Activated CD8-positive, alpha-beta memory T cell treated with anti-CD3 and anti-CD28 coated beads for 24 hours (primary cell): ENCODE data around the gene SESN2.

ENCODE experiments used
- DNase-seq: peaks from one replicate; pipeline ENCODE4 v3.0.0-alpha.2; 2020

SESN2 gene

GRCh38 chr1:28259252-28259933 is at the start of gene SESN2:
SESN2 (plus strand) TSS chr1:28259518; CDS start chr1:28259848, 330 bp downstream.
- peak; percentile 99 for DNase-seq

DNA sequence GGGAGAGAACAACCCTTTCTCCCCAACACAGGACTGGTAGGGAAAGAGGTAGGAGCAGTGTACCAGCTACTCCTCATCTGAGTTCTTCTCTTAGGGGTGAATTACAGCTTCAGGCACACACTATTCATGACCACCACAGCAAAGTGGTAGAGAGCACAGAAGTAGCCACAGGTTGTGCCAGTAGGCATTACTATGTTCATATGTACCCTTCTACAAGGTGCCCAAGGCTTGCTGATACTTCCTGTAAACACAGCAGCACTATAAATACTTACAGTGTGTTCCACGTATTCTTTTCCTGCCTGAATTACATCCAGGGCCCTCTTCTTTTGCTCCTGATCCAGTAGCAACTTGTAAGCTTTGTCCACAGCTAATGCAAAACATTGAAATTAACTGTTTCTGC is 49.6 kb upstream of the SESN2 start:
- no peak for DNase-seq

GRCh38 chr1:28213315-28213714 is 46.0 kb upstream of the SESN2 start:
- DNase-seq: no peak

DNA sequence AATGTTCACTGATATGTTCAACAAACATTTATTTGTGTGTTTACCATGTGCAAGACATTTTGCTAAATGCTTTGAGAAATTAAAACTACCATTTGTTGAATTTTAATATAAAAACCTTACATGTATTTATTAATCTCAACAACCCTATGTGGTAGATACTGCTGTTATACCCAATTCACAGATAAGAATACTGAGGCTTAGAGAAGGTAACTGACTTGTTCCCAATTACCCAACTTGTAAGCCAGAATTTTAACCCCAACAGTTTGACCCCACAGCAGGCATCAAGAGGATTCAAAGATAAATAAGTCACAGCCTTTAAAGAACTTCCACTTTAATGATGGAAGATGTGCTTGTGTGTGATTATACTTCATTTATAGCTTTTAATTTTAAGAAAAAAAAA is 30.2 kb upstream of the SESN2 start:
- no peak for DNase-seq

GRCh38 chr1:28229996-28230395 is 29.3 kb upstream of the SESN2 start:
- DNase-seq: no peak

- peak; percentile 97 for DNase-seq
Measured at GRCh38 chr1:28232558-28233263, 26.6 kb upstream of the SESN2 start, which contains the start of gene DNAJC8. DNAJC8 (minus strand) TSS chr1:28233029; CDS start chr1:28232998, 31 bp downstream.

DNA sequence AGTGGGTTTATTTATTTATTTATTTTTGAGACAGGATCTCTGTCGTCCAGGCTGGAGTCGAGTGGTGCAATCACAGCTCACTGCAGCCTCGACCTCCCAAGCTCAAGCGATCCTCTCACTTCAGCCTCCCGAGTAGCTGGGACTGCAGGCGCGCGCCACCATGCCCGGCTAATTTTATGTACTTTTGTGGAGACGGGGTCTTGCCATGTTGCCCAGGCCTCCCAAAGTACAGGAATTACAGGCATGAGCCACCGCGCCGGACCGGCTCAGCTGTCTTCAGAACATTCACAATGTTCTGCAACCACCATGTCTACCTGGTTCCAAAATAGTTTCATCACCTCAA is 26.1 kb upstream of the SESN2 start:
- DNase-seq: no peak

DNA sequence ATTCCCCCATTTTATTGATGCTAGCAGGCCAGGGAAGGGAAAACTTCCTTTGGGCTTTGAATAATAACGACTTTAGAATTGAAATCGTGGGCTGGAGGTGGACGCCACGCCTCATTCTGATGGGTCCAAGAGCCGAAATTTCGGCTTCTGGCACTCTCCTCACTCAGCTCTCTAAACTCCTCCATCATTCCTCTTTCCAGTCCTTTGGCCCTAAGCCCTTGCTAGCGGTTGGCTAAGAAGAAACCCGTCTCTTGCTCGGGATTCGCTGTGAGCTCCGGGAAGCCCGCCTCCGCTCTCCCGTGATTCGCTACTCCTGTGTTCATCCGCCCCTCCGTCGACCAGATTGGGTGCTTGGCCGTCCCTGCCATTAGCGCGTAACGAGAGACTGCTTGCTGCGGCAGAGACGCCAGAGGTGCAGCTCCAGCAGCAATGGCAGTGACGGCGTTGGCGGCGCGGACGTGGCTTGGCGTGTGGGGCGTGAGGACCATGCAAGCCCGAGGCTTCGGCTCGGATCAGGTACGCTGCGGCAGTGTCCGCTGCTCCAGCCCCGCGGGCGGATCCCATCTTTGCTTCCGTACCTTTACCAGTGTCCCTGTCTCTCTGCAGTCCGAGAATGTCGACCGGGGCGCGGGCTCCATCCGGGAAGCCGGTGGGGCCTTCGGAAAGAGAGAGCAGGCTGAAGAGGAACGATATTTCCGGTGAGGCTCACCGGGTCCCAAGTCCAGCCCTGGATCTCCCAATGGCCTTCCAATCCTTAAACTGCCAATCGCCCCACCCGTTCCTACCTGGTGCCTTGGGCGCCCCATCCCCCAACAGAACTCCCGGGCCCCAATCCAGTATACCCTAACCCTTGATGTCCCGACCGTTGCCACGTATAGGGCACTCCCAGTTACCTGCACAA is 23.3 kb upstream of the SESN2 start, which contains the start of gene ATP5IF1:
Gene ATP5IF1 (plus strand): TSS at position 370 of the 901 bp plus-strand sequence. CDS start 60 bp downstream, at position 430.
- DNase-seq: peak; percentile 92

- DNase-seq: no peak
Measured at GRCh38 chr1:28236656-28237322, 22.5 kb upstream of the SESN2 start.

GRCh38 chr1:28239004-28239403 is 20.3 kb upstream of the SESN2 start:
- no peak for DNase-seq

DNA sequence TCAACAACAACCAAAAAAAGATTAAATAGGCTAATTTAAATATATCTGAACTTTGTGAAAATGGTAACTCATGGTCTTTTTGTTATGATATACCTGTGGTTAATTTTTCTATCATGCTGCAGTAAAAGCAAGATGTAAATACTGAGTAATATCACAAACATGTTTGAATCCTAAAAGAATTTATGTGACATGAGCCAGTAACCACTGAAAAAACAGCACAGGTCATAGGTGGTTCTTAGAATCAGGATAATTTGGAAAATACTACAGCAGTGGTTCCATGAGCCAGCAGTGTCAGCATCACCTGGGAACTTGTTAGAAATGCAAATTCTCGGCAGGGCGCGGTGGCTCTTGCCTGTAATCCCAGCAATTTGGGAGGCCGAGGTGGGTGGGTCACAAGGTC is 19.3 kb upstream of the SESN2 start:
- no peak for DNase-seq

GRCh38 chr1:28241638-28242241 is 17.6 kb upstream of the SESN2 start:
- DNase-seq: no peak

- no peak for DNase-seq
Measured at GRCh38 chr1:28243685-28244311, 15.5 kb upstream of the SESN2 start.

DNA sequence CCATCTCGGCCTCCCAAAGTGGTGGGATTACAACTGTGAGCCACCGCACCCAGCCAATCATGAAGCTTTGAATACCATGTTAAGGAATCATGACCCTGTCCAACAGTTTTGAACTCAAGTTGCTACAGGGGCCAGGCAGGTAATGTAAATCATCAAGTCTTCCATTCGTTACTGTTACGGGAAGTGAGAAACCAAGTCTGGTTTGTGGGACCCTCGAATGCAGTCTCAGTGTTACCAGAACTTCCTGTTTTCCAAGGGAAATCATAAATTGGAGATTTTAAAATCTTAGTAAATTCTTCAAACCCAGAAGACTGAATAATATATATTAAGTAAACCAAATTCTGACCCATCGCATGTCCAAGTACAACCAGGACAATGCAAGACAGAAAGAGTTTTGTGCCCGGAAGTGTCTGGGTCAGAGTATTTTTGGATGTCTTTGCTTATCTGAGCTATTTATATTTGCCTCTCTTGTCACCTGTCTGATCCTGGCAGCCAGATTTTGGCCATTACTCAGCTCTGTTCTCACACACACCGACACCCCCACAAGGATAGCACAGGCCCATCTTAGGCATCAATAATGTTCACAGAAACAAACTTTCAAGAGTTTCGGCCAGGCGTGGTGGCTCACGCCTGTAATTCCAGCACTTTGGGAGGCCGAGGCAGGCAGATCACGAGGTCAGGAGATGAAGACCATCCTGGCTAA is 14.6 kb upstream of the SESN2 start:
- no peak for DNase-seq

DNA sequence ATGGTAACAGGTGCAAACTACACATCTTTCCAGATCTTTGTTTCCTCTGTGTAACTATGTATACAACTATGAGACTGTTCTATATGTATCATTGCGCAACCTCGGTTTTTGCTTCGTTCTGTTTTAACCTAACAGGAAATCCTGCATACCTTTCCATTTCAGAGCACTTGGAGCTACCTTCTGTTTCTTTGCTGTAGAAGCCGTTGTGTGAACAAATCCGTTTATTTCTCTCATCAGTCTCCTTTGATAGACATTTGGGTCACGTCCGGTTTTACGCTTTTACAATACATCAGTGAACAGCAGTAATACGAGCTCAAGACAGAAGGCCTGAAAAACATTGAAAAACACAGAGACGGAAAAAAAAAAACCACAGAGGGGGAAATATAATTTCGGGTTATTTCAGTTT is 12.9 kb upstream of the SESN2 start:
- no peak for DNase-seq

DNA sequence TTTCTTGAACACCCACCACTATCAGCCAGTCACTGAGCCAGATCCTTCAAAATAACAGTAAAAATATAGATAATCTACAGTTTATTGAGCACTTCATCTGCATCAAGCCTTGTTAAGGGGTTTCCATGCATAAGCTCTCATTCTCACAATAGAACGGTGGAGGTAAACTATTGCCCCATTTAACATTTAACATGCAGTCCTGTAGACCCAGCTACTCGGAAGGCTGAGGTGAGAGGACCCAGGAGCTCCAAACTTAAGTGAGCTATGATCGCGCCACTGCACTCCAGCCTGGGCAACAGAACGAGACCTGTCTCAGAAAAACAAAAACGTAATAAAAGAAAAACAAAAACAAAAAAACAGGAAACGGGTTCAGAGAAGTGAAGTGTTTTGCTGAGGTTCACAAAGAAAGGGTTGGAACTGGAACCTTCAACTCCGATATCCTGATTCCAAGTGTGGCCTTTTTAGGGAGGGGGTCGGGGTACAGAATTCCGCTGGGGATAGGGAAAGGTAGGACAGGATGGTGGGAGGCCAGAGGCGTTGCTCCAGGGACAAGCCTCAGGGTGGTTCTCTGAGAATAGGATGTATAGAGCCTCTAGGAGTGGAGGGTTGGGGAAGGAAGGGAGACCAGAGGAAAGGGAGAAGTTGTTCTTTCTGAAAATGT is 11.6 kb upstream of the SESN2 start:
- no peak for DNase-seq

GRCh38 chr1:28248273-28249012 is 10.9 kb upstream of the SESN2 start:
- peak; percentile 90 for DNase-seq

DNA sequence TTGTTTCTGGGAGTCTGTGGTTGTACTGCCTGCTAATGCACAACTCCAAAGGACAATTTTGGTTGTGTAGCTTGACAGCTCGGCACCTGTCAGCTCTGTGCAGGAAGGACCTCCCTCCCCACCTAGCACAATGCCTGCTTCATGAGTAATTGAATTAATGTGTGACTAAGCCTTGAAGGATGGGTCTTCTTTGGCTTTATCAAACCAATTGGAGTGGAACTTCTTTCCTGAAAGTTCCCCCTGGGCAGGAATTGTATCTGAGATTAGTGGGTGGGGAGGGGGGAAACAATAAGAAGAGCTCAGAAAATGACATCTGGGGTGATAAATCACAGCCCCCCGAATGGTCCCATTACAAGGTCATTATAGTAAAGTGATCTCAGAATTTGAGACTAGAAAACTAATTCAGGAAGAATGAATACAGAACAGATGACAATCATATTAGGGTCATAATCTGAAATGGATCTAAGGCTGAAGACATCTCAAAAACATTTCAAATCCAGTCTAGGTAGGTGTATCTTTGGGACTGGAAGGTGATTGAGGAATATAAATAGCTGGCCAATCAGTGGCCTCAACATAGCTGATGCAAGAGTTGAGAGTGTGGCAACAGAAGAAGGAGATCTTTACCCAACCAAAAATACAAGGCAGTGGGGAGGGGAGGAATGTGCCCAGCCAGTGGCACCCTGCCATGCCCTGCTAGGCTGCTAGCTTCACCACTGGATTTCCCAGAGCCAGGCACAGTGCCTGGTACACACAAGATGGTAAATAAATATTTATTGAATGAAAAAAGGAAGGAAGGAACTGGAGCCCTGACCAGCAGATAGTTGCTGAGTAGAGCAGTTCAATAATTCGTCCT is 10.1 kb upstream of the SESN2 start:
- no peak for DNase-seq

- no peak for DNase-seq
Measured at GRCh38 chr1:28249866-28250295, 9.4 kb upstream of the SESN2 start.
